ENCODE results near the gene ARID1B.

The ARID1B gene

DNA sequence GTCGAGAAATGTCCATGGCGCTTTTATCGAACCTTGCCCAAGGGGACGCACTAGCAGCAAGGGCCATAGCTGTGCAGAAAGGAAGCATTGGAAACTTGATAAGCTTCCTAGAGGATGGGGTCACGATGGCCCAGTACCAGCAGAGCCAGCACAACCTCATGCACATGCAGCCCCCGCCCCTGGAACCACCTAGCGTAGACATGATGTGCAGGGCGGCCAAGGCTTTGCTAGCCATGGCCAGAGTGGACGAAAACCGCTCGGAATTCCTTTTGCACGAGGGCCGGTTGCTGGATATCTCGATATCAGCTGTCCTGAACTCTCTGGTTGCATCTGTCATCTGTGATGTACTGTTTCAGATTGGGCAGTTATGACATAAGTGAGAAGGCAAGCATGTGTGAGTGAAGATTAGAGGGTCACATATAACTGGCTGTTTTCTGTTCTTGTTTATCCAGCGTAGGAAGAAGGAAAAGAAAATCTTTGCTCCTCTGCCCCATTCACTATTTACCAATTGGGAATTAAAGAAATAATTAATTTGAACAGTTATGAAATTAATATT is 430.4 kb downstream of the ARID1B start:
- DNase-seq (ENCODE audit: low read depth in 2 of 2) = no peak

DNA sequence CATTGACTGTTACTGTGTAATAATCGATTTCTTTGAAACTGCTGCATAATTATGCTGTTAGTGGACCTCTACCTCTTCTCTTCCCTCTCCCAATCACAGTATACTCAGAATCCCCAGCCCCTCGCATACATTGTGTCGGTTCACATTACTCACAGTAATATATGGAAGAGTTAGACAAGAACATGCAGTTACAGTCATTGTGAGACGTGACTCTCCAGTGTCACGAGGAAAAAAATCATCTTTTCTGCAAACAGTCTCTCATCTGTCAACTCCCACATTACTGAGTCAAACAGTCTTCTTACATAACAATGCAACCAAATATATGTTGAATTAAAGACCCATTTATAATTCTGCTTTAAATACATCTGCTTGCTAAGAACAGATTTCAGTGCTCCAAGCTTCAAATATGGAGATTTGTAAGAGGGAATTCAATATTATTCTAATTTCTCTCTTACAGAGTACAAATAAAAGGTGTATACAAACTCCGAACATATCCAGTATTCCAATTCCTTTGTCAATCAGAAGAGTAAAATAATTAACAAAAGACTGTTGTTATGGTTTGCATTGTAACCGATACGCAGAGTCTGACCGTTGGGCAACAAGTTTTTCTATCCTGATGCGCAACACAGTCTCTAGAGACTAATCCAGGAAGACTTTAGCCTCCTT is 432.8 kb downstream of the ARID1B start:
- no peak for DNase-seq (ENCODE audit: low read depth in 2 of 2)

DNA sequence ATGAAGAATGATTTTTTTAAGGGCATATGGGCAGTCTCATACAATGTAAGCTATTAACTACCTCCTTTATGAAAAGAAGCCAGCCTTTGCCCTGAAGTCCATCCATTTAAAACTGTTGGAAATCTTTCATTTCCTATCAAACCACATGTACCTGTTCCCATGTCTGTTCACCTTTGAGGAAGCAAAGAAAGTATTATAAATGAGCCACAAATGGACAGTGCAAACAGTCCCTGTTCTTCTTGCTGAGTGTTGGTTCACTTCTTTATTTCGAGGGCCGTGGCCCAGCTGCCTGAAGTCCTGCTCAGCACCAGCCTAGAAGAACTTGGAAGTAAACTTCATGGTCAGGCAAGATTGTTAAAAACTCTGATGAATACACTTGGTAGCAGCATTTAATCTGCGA is 433.8 kb downstream of the ARID1B start:
- no peak for DNase-seq (ENCODE audit: low read depth in 2 of 2)

DNA sequence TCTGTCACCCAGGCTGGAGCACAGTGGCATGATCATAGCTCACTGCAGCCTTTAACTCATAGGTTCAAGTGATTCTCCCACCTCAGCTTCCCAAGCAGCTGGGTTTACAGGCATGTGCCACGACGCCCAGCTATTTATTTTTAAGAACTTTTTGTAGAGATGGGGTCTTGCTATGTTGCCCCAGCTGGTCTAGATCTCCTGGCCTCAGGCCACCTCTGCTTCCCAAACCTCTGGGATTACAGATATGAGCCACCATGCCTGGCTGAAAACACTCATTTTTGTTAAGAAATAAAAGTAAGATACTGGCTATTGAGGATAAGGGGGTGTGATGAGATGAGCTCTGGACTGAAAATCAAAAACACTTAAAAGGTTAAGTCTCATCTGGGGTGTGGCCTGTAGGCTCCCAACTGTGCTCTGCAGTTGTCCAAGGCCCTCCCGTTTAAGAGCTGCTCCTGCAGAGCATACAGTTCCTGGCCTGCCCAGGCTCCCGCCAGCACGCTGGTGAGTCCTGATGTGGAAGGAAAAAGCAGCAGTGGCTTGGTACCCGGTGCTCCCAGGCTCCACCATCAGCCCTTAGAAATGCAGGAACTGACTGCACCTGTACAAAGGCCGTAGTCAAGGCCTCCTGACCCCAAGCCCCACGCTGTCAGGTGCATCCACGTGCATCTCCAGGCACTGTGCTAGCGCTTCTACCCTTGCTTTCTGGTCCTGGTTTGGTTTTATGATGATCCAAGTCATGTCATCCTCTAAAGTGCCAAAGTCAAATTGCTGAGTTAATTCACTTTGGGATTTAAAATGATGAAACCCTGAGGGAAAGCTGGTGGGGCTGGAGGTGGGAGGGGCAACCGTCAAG is 434.7 kb downstream of the ARID1B start:
- no peak for DNase-seq (ENCODE audit: low read depth in 2 of 2)

DNA sequence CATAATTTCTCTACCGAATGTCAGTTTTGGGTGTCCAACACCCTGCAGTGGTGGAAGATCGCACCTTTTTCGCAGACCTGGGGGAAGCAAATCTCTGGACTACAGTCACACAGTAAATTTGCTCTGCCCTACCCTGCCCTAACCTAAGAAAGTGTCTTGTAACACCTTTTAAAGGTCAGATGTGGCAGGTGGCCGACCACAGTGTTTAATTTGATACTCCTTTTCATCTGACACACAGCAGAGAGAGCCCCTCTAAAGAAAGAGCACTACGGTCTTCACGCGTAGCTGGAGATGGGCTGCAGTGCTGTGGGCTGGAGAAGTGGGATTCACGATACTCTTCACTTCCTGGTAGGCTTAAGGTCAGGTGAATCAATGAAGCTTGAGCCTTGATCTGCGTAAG is 436.2 kb downstream of the ARID1B start:
- no peak for DNase-seq (ENCODE audit: low read depth in 2 of 2)

DNA sequence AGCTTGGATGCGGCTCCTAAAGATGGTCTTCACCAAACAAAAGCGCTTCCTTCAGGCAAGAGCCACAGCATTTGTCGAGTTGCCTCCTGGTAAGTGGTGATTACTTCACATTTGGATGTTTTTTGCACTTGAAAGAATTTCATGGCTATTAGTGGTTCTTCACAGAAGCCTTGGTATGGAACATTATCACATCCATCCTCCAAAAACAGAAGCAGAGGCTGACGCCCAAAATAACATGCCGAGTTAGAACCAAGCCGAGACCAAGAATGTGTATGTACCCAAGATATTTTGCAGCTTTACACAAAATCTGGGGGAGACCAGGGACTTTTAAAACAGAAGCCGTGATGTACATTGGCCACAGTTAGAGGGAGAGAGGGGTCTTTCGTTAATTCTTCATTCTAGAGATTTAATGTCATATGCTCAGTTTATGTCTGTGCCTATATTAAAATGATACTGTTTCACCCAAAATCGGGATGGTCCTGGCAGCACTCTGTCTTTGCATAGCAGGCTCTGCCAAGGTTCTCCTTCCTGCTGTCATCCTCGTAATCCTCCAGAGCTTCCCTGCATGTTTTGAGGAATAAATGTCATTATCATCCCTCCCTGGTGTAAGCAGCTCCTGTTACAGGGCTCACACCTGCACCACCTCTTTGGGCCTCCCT is 436.9 kb downstream of the ARID1B start:
- DNase-seq (ENCODE audit: low read depth in 2 of 2) = no peak

DNA sequence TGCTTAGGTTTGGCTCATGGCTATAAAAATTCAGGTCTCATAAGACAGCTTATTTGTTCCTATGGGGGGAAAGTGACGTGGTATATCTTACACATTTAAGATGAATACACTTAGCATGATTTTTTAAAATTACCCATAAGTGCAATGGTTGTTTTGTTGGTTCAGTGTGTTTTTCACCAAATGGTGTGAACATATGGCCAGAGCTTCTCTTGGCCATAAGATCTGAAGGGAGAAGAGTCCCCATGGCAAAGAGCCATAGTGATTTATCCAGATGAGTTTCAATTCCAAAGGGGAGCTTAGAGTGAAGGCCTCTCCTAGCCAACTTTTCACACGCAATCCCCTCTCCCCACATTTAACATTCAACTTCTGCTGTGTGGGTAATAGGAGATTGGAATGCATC is 438.5 kb downstream of the ARID1B start:
- no peak for DNase-seq (ENCODE audit: low read depth in 2 of 2)

DNA sequence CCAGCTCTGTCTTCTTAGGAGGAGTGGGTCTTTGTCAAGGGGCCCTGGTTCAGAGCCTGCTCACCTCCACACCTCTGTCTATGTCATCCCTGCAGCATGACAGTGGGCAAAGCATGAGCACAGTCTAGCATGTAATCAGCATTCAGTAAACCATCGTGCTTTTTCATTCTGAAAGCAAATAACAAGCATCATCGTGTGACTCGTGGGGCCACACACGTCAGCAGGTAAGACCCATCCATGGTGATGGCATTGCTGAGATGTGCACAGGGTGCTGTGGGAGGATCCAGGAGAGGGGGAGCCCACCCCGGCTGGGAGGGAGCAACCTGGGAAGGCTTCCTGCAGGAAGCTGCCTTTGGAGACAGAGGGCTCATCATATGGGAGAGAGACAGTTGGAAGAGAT is 439.4 kb downstream of the ARID1B start:
- DNase-seq (ENCODE audit: low read depth in 2 of 2) = peak in 1 of 2 donors; percentile 19

DNA sequence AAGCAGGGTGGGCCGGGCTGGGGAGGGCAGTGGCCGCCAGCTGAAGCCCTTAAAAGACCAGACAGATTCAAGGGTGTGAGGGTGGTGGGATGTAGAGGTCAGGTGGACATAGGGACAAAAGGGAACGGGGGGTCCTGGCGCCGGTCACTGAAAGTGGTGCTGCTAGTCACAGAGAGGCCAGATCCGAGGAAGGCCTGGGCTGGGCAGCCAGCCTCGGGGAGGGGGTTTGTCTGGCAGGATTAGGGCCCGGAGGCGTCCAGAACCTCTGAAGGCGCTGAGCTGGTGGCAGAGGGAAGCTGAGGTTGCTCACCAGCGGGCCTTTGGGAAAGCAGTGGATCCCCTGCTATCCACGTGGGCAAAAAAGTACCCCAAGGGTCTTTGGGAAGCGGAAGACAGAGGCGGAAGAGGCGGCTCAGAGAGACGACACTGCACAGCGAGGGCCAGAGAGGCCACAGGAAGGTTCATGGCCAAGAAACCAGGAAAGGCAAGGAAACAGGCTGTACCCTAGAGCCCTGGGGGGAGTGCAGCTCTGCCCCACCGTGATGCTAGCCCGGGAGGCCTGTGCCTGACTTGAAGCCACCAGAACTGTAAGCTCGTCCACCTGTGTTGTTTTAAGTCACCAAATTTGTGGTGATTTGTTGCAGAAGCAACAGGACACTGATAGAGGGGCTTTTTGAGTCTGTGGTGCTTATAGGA is 440.2 kb downstream of the ARID1B start:
- no peak for DNase-seq (ENCODE audit: low read depth in 2 of 2)

DNA sequence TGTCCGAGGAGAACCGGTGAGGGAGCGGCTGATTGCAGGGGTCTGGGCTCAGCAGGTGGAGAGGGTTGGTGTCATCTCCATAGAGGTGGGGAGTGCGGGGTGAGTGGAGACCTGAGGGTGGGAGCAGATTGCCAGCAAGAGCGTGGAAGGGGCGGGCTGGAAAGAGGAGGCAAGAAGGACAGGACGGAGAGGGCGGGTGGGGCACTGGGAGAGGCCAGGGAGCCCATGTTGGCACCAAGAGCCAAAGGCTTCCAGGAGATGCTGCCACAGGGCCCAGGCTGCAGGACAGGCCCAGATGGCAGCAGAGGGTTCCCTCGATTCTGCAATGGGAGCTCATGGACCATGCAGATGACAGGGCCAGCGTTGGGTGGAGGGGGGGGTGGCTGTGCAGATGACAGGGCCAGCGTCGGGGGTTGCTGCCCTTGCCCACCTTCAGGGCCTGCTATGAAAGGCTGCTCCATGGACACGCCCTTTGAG is 440.8 kb downstream of the ARID1B start:
- DNase-seq (ENCODE audit: low read depth in 2 of 2) = no peak

DNA sequence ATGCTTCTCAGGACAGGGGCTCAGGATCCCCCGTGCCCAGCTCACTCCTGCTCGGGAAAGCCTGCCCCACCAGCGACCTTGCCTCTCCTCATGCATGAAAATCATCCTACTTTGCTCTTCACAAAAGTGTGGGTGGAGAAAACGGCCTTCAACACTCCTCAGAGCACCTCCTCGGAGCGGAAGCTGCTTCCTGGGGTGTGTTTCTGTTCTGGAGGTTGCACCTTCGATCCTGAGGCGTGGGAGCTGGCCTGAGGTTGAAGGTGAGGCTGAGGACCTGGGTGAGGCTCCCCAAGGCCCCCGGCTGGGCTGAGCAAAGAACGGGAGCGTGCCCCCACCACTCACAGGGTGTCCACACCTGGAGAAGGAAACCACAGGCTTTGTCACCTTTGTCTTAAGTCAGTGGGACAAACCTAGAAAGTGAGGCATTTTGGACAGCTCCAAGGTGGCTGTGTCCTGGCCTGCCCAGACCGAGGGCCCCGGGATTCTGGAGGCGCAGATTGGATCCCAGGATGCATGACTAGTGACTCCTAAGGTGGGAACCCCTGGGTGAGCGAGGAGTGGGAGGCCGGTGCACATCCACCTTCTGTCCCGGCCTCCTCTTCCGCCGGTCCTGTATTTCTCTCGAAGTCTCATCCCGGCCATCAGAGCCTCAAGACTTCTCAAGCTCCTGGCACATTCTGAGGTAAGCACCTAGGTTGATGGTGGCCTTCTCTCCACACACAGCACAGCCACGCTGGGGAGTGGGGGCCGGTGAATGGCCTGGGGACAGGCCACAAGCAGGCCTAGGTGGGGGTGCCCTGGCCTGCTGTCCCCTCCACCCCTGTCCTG is 441.4 kb downstream of the ARID1B start:
- no peak for DNase-seq (ENCODE audit: low read depth in 2 of 2)

DNA sequence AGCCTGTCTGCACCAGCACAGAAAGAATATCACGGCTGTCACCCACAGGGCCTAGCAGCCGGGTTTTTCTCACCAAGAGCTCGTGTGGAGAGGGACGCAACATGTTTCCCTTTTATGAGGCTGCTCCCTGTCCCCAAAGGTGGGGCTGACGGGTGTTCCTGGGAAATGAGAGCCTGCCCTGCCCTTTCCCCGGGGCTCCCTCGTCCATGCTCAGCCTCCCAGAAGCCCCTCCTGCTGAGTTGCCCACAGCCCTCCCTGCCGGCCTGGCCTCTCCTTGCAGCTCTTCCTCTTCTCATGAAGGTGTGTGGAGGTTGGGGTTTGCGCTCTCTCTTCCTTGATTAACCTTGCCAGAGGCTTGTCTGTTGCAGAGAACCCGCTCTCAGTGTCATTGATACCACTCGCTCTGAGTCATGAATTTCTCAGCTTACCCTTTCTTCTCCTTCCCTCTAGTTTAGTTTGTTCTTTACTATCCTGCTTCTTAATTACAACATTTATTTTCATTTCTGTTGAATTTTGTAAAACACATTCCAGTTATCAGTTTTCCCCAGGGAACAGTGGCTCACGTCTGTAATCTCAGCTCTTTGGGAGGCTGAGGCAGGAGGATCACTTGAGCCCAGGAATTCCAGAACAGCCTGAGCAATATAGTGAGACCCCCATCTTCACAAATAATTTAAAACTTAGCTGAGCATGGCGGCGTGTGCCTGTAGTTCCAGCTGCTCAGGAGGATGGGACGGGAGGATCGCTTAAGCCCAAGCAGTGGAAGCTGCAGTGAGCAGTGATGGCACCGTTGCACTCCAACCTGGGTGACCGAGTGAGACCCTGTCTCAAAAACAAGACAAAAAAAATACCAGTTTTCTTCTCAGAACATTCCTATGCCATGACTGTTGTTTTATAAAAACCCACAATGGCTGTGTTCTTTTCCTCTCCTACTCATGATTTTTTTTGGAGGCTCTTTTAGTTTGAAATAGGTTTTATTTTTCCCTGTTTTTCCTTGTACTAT is 442.3 kb downstream of the ARID1B start:
- no peak for DNase-seq (ENCODE audit: low read depth in 2 of 2)

DNA sequence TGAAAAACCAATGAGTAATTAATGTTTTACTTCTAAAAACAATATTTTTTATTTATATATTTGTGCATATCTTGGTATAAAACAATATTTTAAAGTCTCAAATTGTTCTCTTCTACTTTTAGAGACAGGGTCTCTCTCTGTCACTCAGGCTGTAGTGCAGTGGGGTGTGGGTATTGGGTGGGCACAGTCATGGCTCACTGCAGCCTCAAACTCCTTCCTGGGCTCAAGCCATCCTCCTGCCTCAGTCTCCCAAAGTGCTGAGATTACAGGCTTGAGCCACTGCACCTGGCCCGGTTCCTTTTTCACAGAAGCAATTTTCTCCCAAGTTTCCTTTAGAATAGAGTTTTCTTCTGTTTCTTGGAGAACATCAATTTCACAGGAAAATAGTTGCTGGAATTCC is 443.3 kb downstream of the ARID1B start:
- DNase-seq (ENCODE audit: low read depth in 2 of 2) = no peak

DNA sequence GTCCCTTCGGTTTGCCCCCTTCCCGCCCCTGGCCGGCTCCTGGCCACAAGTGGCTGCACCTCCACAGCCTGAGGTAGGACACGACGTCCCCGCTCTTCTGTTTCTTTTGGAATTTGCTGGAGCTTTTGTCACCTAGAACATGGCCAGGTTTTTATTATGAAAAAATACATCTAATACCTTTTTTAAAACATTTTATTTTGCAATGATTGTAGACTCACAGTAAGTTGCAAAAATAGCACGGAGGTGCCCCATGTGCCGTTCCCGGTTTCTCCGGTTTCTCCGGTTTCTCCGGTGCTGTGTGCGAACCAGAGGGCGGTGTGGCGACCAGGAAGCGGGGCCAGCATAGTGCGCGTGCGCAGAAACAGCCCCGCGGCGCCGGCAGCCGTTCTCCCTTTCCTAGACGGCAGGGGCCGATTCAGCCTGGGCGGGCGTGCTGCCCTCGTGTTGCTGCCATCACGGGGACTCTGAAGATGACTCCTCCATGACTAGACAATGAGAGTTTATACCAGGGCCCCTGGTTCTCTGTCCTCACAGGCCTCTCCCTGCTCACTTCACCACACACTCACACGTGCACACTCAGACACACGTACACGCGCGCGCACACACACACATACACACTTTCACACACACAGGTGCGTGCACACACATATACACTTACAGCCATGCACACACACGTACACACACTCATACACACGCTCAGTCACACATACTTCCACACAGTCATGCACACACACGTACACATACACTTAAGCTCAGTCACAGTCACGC is 444.1 kb downstream of the ARID1B start:
- DNase-seq (ENCODE audit: low read depth in 2 of 2) = peak; percentile 70 to 81

DNA sequence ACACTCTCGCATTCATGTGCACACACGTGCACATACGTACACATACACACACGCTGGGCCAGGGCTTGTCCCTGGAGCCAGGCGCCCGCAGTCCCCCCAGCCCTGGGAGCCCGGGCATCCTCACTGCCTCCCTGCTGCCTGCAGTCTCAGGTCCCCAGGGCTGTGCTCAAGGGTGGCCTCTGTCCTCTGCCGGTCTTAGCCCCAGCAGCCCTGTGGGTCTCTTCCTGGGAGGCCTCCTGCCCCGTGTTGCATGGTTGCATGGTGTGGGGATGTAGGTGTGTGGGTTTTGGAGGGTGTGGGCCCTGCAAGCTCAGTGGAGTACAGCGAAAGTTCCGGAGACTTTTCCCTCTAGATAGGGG is 444.6 kb downstream of the ARID1B start:
- DNase-seq (ENCODE audit: low read depth in 2 of 2) = no peak

DNA sequence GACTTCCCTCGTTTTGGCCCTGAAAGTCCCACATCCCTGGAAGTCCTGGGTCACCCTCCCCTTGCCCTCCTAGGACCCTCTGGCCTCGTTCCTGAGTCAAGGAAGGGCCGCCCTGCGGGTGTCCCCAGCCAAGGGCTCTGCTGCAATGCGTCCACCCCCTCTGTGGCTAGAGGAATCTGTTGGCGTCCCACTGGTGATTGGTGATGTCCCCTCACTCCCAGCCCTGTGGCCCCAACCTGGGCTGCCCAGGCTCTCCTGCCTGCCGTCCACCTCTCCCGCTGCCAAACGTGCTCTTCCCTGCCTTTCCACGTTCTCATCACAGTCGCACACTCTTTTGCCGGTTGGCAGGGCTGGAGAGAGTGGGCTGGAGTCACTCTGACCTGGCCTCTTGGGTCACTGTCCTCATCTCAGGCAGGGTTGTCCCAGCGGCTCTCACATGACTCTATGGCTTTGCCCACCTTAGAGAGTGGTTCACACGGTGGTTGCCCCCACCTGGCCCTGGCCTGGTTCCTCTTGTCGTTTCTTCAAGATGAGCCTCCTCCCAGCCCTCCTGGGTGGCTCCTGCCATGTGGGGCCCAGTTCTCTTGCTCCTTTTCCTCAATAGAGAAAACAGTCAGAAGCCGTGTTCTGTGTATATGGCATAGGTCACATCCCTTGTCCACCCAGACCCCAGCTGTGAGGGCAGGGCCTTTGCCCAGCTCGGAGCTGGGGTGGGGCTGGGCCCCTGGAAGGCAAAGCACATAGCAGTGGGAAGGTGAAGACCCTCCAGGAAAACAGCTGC is 445.2 kb downstream of the ARID1B start:
- DNase-seq (ENCODE audit: low read depth in 2 of 2) = no peak

DNA sequence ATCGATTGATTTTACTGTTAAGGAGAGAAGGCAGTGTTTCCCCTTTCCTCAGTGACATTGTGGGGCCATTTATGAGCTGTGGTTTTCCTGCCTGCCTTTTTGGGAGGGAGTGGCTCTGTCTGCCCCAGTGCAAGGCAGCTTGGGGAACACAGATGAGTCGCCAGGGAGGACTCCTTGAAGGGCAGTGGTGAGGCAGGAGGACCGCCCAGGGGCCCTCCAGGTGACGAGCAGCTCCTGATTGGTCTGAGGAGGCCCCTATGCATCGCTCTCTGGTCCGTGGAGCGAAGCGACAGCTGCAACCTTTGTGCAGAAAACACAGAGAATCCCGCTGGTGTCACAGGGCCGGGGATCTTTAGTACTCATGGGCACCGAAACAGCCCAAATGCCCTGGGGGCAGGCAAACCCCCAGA is 445.8 kb downstream of the ARID1B start:
- no peak for DNase-seq (ENCODE audit: low read depth in 2 of 2)

DNA sequence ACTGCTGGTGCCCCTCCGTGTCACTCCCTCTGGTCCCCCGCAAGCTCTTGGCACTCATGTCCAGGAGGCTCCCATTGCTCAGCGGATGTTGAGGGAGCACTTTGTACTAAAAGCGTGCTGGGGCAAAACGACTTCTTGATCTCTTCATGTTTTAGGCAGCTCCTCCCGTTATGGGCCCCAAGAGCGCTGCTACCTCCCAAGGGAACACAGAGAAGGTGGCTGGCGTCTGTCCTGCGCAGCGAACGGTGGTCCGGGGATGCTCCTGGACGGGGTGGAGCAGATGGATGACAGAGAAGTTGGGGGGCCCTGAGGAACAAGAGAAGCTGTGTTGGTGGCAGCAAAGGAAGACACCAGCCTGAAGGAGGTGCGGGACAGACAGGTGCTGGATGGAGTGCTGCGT is 446.3 kb downstream of the ARID1B start:
- DNase-seq (ENCODE audit: low read depth in 2 of 2) = no peak

Data from stimulated activated CD8-positive, alpha-beta memory T cell treated with anti-CD3 and anti-CD28 coated beads, Interleukin-15, amount 100 ng/mL, for 48 hours (primary cell).